ENCODE measurements around the gene MMRN2. TPM values are rescaled to one million over a fixed set of nuclear protein-coding genes. Genes with fewer than 3 reads are reported as not detected.
"Not testable (repeated sequence)": the region's sequence is repeated elsewhere in the genome, so short reads cannot be mapped to it uniquely, and the experiment has no call there.

MMRN2 gene
- total RNA-seq (2022) (1.4 and 1.5 TPM in 2 replicates), Bru-seq, nascent RNA (percentile 19 among the genes with signal in this experiment), BruChase-seq, experiment 1, labeled RNA remaining after a 6-hour chase (percentile 30 among the genes with signal in this experiment), BruChase-seq, experiment 2, labeled RNA remaining after a 2-hour chase (percentile 25 among the genes with signal in this experiment)
- long read RNA-seq, partial matches to known transcripts: 0 of 1 reads
- long read RNA-seq, other reads (novel, unspliced or antisense): 1 of 1 reads

- H3K36me3 Mint-ChIP-seq (ENCODE audit: insufficient read depth, unreplicated experiment): no peaks in the 10 kb centered on the region
- H3K4me3 Mint-ChIP-seq (ENCODE audit: unreplicated experiment): peak within 1 kb of the TSS; percentile 41
- H3K9me3 Mint-ChIP-seq (ENCODE audit: unreplicated experiment): peaks cover under 1% of the 10 kb centered on the region
- TF ChIP-seq CTCF (IDR thresholded peaks at IDR 0.05; ENCODE audit: unreplicated experiment): no peak
- intact Hi-C loops (cut with micrococcal nuclease): no loop called here
- peaks cover 12% of the 10 kb centered on the region for H3K4me1 Mint-ChIP-seq (ENCODE audit: insufficient read depth, unreplicated experiment)
- no peak for DNase-seq (ENCODE audit: unreplicated experiment)
- ChIA-PET POLR2A (interaction anchor here (0.6 to 2.0 kb wide), 4 partner anchors 9 to 16 kb away, joined by 3 to 43 read pairs (median 6); partner anchors contain the start of gene ADIRF), CTCF (interaction anchor here (0.7 to 3.5 kb wide), 4 partner anchors 10 to 130 kb away, joined by 3 to 22 read pairs (median 11); partner anchors contain the start of gene ADIRF)
- no TSS peak for BruUV-seq (replicated peaks)
- no peaks in the 10 kb centered on the region for H3K27me3 Mint-ChIP-seq (ENCODE audit: insufficient read depth, unreplicated experiment)
- no peak within 1 kb of the TSS for H3K27ac Mint-ChIP-seq (ENCODE audit: low read depth, unreplicated experiment)
Measured at GRCh38 chr10:86957471-86958115, at the start of gene MMRN2. Gene MMRN2 (minus strand): TSS chr10:86957615. CDS start chr10:86957541, 74 bp downstream.

GRCh38 chr10:87007124-87007523 lies 49.7 kb upstream of the MMRN2 start:
- H3K9me3 Mint-ChIP-seq (ENCODE audit: unreplicated experiment); H3K27me3 Mint-ChIP-seq (ENCODE audit: insufficient read depth, unreplicated experiment); DNase-seq (ENCODE audit: unreplicated experiment); intact Hi-C loops (cut with micrococcal nuclease); POLR2A ChIA-PET; H3K4me3 Mint-ChIP-seq (ENCODE audit: unreplicated experiment); H3K4me1 Mint-ChIP-seq (ENCODE audit: insufficient read depth, unreplicated experiment); BruUV-seq (replicated peaks); H3K36me3 Mint-ChIP-seq (ENCODE audit: insufficient read depth, unreplicated experiment); CTCF ChIA-PET; H3K27ac Mint-ChIP-seq (ENCODE audit: low read depth, unreplicated experiment): not testable (repeated sequence)

GRCh38 chr10:87000491-87000890 lies 43.1 kb upstream of the MMRN2 start:
- no peaks in the 10 kb centered on the region for H3K4me1 Mint-ChIP-seq (ENCODE audit: insufficient read depth, unreplicated experiment)
- intact Hi-C loops (cut with micrococcal nuclease): no loop called here
- H3K4me3 Mint-ChIP-seq (ENCODE audit: unreplicated experiment): no peak overlapping the region
- H3K27me3 Mint-ChIP-seq (ENCODE audit: insufficient read depth, unreplicated experiment): no peaks in the 10 kb centered on the region
- POLR2A ChIA-PET: no interaction called here
- no peaks in the 10 kb centered on the region for H3K9me3 Mint-ChIP-seq (ENCODE audit: unreplicated experiment)
- BruUV-seq (replicated peaks): no TSS peak
- no peak overlapping the region for H3K27ac Mint-ChIP-seq (ENCODE audit: low read depth, unreplicated experiment)
- TF ChIP-seq CTCF (IDR thresholded peaks at IDR 0.05; ENCODE audit: unreplicated experiment): no peak
- no peaks in the 10 kb centered on the region for H3K36me3 Mint-ChIP-seq (ENCODE audit: insufficient read depth, unreplicated experiment)
- CTCF ChIA-PET: interaction anchor here (0.7 kb wide), 1 partner anchor 30 kb away, joined by 3 read pairs; no protein-coding TSS in a partner anchor
- peak; percentile 36 for DNase-seq (ENCODE audit: unreplicated experiment)

GRCh38 chr10:86999802-87000403 lies 42.5 kb upstream of the MMRN2 start:
- CTCF ChIA-PET: interaction anchor here (0.7 kb wide), 1 partner anchor 31 kb away, joined by 3 read pairs; no protein-coding TSS in a partner anchor
- H3K4me3 Mint-ChIP-seq (ENCODE audit: unreplicated experiment); BruUV-seq (replicated peaks); DNase-seq (ENCODE audit: unreplicated experiment); H3K4me1 Mint-ChIP-seq (ENCODE audit: insufficient read depth, unreplicated experiment); POLR2A ChIA-PET; H3K36me3 Mint-ChIP-seq (ENCODE audit: insufficient read depth, unreplicated experiment); intact Hi-C loops (cut with micrococcal nuclease); H3K27ac Mint-ChIP-seq (ENCODE audit: low read depth, unreplicated experiment); H3K9me3 Mint-ChIP-seq (ENCODE audit: unreplicated experiment); H3K27me3 Mint-ChIP-seq (ENCODE audit: insufficient read depth, unreplicated experiment): not testable (repeated sequence)

- Mint-ChIP-seq H3K36me3 (ENCODE audit: insufficient read depth, unreplicated experiment) (no peaks in the 10 kb centered on the region), H3K27me3 (ENCODE audit: insufficient read depth, unreplicated experiment) (no peaks in the 10 kb centered on the region), H3K27ac (ENCODE audit: low read depth, unreplicated experiment) (no peak overlapping the region), H3K4me3 (ENCODE audit: unreplicated experiment) (no peak overlapping the region), H3K4me1 (ENCODE audit: insufficient read depth, unreplicated experiment) (no peaks in the 10 kb centered on the region), H3K9me3 (ENCODE audit: unreplicated experiment) (no peaks in the 10 kb centered on the region)
- DNase-seq (ENCODE audit: unreplicated experiment): no peak
- intact Hi-C loops (cut with micrococcal nuclease): no loop called here
- BruUV-seq (replicated peaks): no TSS peak
- no peak for TF ChIP-seq CTCF (IDR thresholded peaks at IDR 0.05; ENCODE audit: unreplicated experiment)
- ChIA-PET POLR2A (interaction anchor here (0.6 kb wide), 1 partner anchor 194 kb away, joined by 3 read pairs; no protein-coding TSS in a partner anchor), CTCF (no interaction called here)
Measured at GRCh38 chr10:86992929-86993328, 35.5 kb upstream of the MMRN2 start.

Data from MCF 10A (cell line).